Suprapubic skin (tissue), 4 donors: ENCODE results near the gene DYNC2H1. TPM values are rescaled to one million over a fixed set of nuclear protein-coding genes. Genes with fewer than 3 reads are reported as not detected.

Experiments
- DNase-seq, 2 donors: peaks; one replicate each; pipeline ENCODE4 v3.0.0-alpha.2; 2019; ENCODE audit warnings: low spot score in 2 of 2
- H3K27ac ChIP-seq: fragments of 200-600 bp; sonication (generic); one replicate; pipeline ENCODE4 v1.5.1; 2019
- H3K27me3 ChIP-seq: fragments of 200-600 bp; sonication (generic); one replicate; pipeline ENCODE4 v1.5.1; 2019
- H3K36me3 ChIP-seq: fragments of 200-600 bp; sonication (generic); one replicate; pipeline ENCODE4 v1.5.1; 2019
- H3K4me1 ChIP-seq: fragments of 200-600 bp; sonication (generic); one replicate; pipeline ENCODE4 v1.5.1; 2019
- H3K4me3 ChIP-seq: fragments of 200-600 bp; sonication (generic); one replicate; pipeline ENCODE4 v1.5.1; 2019; ENCODE audit warnings: mild to moderate bottlenecking
- H3K9me3 ChIP-seq: fragments of 200-600 bp; sonication (generic); one replicate; pipeline ENCODE4 v1.5.1; 2019
- EP300 ChIP-seq: sonication (generic); formaldehyde crosslinking; IDR thresholded peaks from one replicate; pipeline ENCODE4 v1.6.1; 2017; ENCODE audit warnings: antibody characterized with exemption
- POLR2A ChIP-seq, 2 donors: fragments of 450-650 bp; IDR thresholded peaks; one replicate each; pipeline ENCODE4 v1.6.1; 2017; ENCODE audit warnings: antibody characterized with exemption in 2 of 2, mild to moderate bottlenecking in 2 of 2, moderate library complexity in 2 of 2
- POLR2AphosphoS5 ChIP-seq, 3 donors: sonication (generic); formaldehyde crosslinking; IDR thresholded peaks; one replicate each; pipeline ENCODE4 v1.6.1; 2017; ENCODE audit warnings: antibody characterized with exemption in 3 of 3
- WGBS: methylation state at CpG from one replicate; pipeline ENCODE4 v1.1.5; 2018; 5-methylcytosine and 5-hydroxymethylcytosine counted together
- total RNA-seq, 4 donors: library from RNA; depleted of rRNA; stranded (reverse); fragments of >200 nt; gene quantifications; one replicate each; pipeline ENCODE4 v1.1.0, GENCODE V29; 2016
- TF ChIP-seq, protein P1 (sequence below), 2 donors: fragments of 200-600 bp in 1 of 2; fragments of 450-650 bp in 1 of 2; sonication (generic) in 1 of 2; IDR thresholded peaks; one replicate each; pipeline ENCODE4 v1.5.1; 2016 to 2019; ENCODE audit warnings: antibody characterized with exemption in 2 of 2, mild to moderate bottlenecking in 1 of 2, moderate library complexity in 1 of 2

Gene DYNC2H1
- total RNA-seq, 4 donors from 2014 or later = 8.4 to 33.2 (median 11.5) TPM

DNA sequence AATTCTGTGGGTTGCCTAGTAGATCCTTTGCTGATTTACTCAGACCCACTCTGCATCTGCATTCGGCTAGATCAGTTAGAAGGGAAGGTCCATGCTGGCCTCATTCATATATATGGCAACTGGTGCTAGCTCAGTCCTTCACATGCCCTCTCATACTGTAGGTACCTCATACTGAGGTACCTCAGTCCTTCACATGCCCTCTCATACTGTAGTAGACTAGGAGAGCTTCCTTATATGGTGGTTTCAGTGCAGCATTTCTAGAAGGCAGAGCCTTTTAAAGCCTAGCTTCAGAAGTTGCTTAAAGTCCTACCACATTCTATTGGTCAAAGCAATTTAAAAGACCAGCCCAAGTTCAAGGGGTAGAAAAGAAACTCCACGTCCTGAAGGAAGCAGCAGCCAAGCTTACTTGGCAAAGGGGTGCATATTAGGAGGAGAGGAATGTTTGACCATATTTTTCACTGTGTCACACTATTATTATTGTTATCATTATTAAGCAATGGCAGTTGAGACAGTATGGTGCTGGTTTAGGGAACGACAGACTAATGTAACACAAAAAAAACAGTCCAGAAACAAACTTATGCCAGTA lies 356.4 kb downstream of the DYNC2H1 start:
- no peak overlapping the region for H3K27ac ChIP-seq
- no peaks in the 10 kb centered on the region for H3K4me1 ChIP-seq
- no peak for DNase-seq
- no peaks in the 10 kb centered on the region for H3K36me3 ChIP-seq
- no peaks in the 10 kb centered on the region for H3K9me3 ChIP-seq
- TF ChIP-seq EP300 = no peak
- no peak for TF ChIP-seq POLR2A (IDR thresholded peaks at IDR 0.05)
- TF ChIP-seq, protein P1, sequence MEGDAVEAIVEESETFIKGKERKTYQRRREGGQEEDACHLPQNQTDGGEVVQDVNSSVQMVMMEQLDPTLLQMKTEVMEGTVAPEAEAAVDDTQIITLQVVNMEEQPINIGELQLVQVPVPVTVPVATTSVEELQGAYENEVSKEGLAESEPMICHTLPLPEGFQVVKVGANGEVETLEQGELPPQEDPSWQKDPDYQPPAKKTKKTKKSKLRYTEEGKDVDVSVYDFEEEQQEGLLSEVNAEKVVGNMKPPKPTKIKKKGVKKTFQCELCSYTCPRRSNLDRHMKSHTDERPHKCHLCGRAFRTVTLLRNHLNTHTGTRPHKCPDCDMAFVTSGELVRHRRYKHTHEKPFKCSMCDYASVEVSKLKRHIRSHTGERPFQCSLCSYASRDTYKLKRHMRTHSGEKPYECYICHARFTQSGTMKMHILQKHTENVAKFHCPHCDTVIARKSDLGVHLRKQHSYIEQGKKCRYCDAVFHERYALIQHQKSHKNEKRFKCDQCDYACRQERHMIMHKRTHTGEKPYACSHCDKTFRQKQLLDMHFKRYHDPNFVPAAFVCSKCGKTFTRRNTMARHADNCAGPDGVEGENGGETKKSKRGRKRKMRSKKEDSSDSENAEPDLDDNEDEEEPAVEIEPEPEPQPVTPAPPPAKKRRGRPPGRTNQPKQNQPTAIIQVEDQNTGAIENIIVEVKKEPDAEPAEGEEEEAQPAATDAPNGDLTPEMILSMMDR (IDR thresholded peaks at IDR 0.05) = no peak
- TF ChIP-seq POLR2AphosphoS5 (IDR thresholded peaks at IDR 0.05) = no peak
- H3K4me3 ChIP-seq = no peak overlapping the region
- H3K27me3 ChIP-seq = no peaks in the 10 kb centered on the region
- WGBS = 72% methylated on average over 3 of the region's 3 CpGs

DNA sequence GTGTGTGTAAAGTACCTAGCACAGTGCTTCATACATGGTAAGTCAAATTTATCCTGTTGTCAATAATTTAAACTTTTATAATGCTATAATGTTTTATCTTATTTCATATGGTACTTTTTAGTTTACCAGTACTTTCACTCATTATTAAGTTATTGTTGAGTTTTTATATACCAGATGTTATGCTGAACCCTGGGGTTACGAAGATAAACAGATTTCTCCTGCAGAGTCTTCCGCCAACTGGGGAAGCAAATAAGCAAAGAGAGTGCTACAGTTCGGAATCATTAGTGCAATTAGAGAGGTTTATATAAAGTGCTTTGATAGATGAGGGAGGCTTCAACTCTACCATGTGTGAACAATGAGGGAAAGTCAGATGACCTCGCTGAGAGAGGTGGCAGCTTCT lies 362.3 kb downstream of the DYNC2H1 start:
- 95% methylated on average over 4 of the region's 4 CpGs for WGBS
- Histone ChIP-seq H3K36me3 (no peaks in the 10 kb centered on the region), H3K27me3 (no peaks in the 10 kb centered on the region), H3K27ac (no peak overlapping the region), H3K4me1 (no peaks in the 10 kb centered on the region), H3K4me3 (no peak overlapping the region), H3K9me3 (no peaks in the 10 kb centered on the region)
- TF ChIP-seq POLR2AphosphoS5 (IDR thresholded peaks at IDR 0.05) (no peak), EP300 (no peak), POLR2A (IDR thresholded peaks at IDR 0.05) (no peak)
- TF ChIP-seq, protein P1 (IDR thresholded peaks at IDR 0.05) = no peak
- DNase-seq = no peak

DNA sequence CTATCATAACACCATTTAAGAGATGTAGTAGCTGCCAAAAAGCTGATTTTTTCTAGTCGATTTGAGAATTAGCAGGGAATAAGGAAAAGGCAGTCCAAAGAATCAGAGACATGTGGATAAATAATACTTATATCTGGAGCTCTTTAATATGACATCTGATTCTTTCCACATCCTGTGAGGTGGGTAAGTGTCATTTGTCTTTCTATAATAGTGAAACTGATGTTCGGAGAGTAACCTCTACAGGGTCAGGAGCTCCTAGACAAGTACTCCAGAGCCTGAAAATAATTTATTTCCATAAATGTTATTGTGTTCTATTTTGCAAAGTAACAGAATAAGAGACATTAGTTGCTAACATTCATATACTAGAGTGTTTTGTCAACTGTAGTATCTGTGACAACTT lies 367.6 kb downstream of the DYNC2H1 start:
- 91% methylated on average over 2 of the region's 2 CpGs for WGBS
- DNase-seq = no peak
- no peak for TF ChIP-seq POLR2A (IDR thresholded peaks at IDR 0.05)
- TF ChIP-seq, protein P1 (IDR thresholded peaks at IDR 0.05) = no peak
- TF ChIP-seq EP300 = no peak
- TF ChIP-seq POLR2AphosphoS5 (IDR thresholded peaks at IDR 0.05) = no peak

DNA sequence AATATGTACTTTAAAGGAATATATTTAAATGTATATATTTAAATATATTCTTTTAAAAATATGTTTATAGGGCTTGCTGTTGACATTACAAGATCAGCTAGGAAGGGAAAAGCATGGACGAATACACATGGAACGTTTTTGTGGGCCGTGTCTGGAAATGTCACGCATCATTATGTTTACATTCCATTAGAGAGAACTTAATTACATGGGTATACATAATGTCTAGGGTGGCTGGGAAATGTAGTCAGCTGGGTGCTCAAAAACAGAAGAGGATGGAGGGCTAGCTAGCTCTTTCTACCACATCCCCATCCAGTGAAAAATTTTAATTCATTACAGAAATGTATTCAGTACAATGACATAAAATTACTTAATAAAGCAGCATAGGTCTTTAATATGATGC lies 371.2 kb downstream of the DYNC2H1 start:
- no peaks in the 10 kb centered on the region for H3K27me3 ChIP-seq
- WGBS = 90% methylated on average over 4 of the region's 4 CpGs
- no peaks in the 10 kb centered on the region for H3K9me3 ChIP-seq
- DNase-seq = no peak
- H3K27ac ChIP-seq = no peak overlapping the region
- TF ChIP-seq EP300 = no peak
- H3K36me3 ChIP-seq = no peaks in the 10 kb centered on the region
- H3K4me1 ChIP-seq = no peaks in the 10 kb centered on the region
- H3K4me3 ChIP-seq = no peak overlapping the region

More for the DNA sequence above, 367.6 kb downstream of the DYNC2H1 start:
- H3K36me3 ChIP-seq = no peaks in the 10 kb centered on the region
- H3K4me1 ChIP-seq = no peaks in the 10 kb centered on the region
- no peak overlapping the region for H3K27ac ChIP-seq
- no peak overlapping the region for H3K4me3 ChIP-seq
- no peaks in the 10 kb centered on the region for H3K27me3 ChIP-seq
- no peaks in the 10 kb centered on the region for H3K9me3 ChIP-seq

DNA sequence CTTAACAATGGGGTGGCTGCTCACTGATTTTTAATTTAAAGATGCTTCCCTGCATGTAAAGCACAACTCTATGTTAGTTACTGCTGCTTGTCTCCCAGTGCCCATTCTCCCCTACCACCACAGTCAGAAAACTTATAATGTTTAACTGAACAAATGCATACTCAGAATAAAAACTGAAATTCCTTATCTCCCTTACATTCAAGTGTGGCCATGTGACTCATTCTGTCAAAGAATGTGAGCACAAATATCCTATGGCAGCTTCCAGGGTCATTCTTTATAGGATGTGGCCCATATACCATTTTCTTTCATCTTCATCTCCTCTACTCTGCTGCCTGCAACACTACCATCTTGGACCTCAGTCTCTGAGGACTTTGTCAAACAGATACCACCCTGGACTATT lies 374.8 kb downstream of the DYNC2H1 start:
- no peaks in the 10 kb centered on the region for H3K9me3 ChIP-seq
- DNase-seq = no peak
- no peak for TF ChIP-seq POLR2AphosphoS5 (IDR thresholded peaks at IDR 0.05)
- TF ChIP-seq POLR2A (IDR thresholded peaks at IDR 0.05) = no peak
- no peak for TF ChIP-seq EP300
- TF ChIP-seq, protein P1 (IDR thresholded peaks at IDR 0.05) = no peak

DNA sequence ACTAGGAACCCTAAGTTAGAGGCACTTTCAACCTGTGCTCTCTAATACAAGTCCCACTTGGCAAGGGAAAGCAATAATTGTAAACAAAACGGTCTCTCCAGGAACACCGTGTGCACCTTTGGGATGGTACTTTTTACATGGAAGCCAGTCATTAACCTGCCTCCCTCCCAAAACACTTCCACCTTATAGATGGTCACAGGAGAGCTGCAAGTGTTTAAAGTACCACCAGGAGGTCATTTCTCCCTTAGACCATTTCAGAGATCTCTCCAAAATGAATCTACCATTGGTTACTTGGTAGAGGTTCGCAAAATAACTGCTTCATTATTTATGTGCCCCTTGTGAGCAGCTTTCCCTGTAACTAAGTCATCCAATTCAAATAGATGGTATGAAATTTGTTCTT lies 375.3 kb downstream of the DYNC2H1 start:
- Histone ChIP-seq H3K4me1 (no peaks in the 10 kb centered on the region), H3K36me3 (no peaks in the 10 kb centered on the region), H3K9me3 (no peaks in the 10 kb centered on the region), H3K27me3 (no peaks in the 10 kb centered on the region), H3K4me3 (no peak overlapping the region), H3K27ac (no peak overlapping the region)
- no peak for TF ChIP-seq POLR2AphosphoS5 (IDR thresholded peaks at IDR 0.05)
- TF ChIP-seq, protein P1 (IDR thresholded peaks at IDR 0.05) = no peak
- TF ChIP-seq POLR2A (IDR thresholded peaks at IDR 0.05) = no peak
- TF ChIP-seq EP300 = no peak
- no peak for DNase-seq
- 91% methylated on average over 3 of the region's 3 CpGs for WGBS

More for the DNA sequence above, 374.8 kb downstream of the DYNC2H1 start:
- no peak overlapping the region for H3K4me3 ChIP-seq
- no peaks in the 10 kb centered on the region for H3K4me1 ChIP-seq
- H3K27me3 ChIP-seq = no peaks in the 10 kb centered on the region
- H3K27ac ChIP-seq = no peak overlapping the region
- no peaks in the 10 kb centered on the region for H3K36me3 ChIP-seq
